Measurements from ENCODE around the gene MRGPRF.
"Not testable (repeated sequence)": the region's sequence is repeated elsewhere in the genome, so short reads cannot be mapped to it uniquely, and the experiment has no call there.

The MRGPRF gene

GRCh38 chr11:69002110-69002569, 10.9 kb downstream of the MRGPRF start:
- no peak for DNase-seq

GRCh38 chr11:69001243-69002081, 11.6 kb downstream of the MRGPRF start:
- DNase-seq: no peak

GRCh38 chr11:69000831-69001242, 12.2 kb downstream of the MRGPRF start:
- DNase-seq: no peak

GRCh38 chr11:69000391-69000790, 12.7 kb downstream of the MRGPRF start:
- DNase-seq: no peak

GRCh38 chr11:68999748-69000355, 13.2 kb downstream of the MRGPRF start:
- DNase-seq: not testable (repeated sequence)

GRCh38 chr11:68999093-68999747, 13.8 kb downstream of the MRGPRF start:
- DNase-seq: no peak

- DNase-seq: no peak
Measured at GRCh38 chr11:68998390-68998911, 14.6 kb downstream of the MRGPRF start.

GRCh38 chr11:68997995-68998348, 15.1 kb downstream of the MRGPRF start:
- DNase-seq: no peak

GRCh38 chr11:68997124-68997994, 15.7 kb downstream of the MRGPRF start:
- DNase-seq: no peak

- DNase-seq: no peak
Measured at GRCh38 chr11:68996376-68997123, 16.5 kb downstream of the MRGPRF start.

- no peak for DNase-seq
Measured at GRCh38 chr11:68994894-68995285, 18.2 kb downstream of the MRGPRF start.

- DNase-seq: no peak
Measured at GRCh38 chr11:68994161-68994893, 18.7 kb downstream of the MRGPRF start.

GRCh38 chr11:68993546-68993945, 19.5 kb downstream of the MRGPRF start:
- no peak for DNase-seq

- DNase-seq: no peak
Measured at GRCh38 chr11:68992743-68993255, 20.2 kb downstream of the MRGPRF start.

- no peak for DNase-seq
Measured at GRCh38 chr11:68990995-68991780, 21.9 kb downstream of the MRGPRF start.

- DNase-seq: no peak
Measured at GRCh38 chr11:68989936-68990606, 23.0 kb downstream of the MRGPRF start.

GRCh38 chr11:68988491-68988890, 24.6 kb downstream of the MRGPRF start:
- no peak for DNase-seq

GRCh38 chr11:68987211-68987610, 25.8 kb downstream of the MRGPRF start:
- no peak for DNase-seq

GRCh38 chr11:68983801-68984200, 29.2 kb downstream of the MRGPRF start:
- no peak for DNase-seq

Measured in KG1 (cell line).